ENCODE data around the gene FBL.
"Not testable (repeated sequence)": the region's sequence is repeated elsewhere in the genome, so short reads cannot be mapped to it uniquely, and the experiment has no call there.

DNA sequence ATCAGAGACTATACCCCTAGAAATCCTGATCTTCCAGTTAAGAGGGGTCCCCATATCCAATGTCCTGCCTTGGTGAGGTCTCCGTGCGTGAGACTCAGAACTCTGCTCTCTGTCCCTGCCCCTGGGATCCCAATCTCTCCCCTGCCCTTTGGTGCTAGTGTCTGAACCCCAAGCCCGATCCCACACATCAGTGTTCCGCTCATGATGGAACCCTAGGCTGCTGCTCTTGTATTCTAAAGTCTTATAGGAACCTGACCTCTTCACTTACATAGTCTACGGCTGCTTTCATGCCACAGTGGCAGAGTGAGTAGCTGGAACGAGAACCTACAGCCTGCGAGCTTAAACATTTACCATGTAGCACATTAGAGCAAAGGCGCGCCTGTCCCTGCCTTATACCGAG lies 36.5 kb upstream of the FBL start:
- not testable (repeated sequence) for TF ChIP-seq SIN3A (IDR thresholded peaks at IDR 0.05; ENCODE audit: borderline replicate concordance, insufficient read depth, low read depth, low read length); POLR2AphosphoS5 (IDR thresholded peaks at IDR 0.05; ENCODE audit: low read depth, low read length)
- TF ChIP-seq, protein P1, sequence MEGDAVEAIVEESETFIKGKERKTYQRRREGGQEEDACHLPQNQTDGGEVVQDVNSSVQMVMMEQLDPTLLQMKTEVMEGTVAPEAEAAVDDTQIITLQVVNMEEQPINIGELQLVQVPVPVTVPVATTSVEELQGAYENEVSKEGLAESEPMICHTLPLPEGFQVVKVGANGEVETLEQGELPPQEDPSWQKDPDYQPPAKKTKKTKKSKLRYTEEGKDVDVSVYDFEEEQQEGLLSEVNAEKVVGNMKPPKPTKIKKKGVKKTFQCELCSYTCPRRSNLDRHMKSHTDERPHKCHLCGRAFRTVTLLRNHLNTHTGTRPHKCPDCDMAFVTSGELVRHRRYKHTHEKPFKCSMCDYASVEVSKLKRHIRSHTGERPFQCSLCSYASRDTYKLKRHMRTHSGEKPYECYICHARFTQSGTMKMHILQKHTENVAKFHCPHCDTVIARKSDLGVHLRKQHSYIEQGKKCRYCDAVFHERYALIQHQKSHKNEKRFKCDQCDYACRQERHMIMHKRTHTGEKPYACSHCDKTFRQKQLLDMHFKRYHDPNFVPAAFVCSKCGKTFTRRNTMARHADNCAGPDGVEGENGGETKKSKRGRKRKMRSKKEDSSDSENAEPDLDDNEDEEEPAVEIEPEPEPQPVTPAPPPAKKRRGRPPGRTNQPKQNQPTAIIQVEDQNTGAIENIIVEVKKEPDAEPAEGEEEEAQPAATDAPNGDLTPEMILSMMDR (IDR thresholded peaks at IDR 0.05): not testable (repeated sequence)

Data from Panc1 (cell line).